Hair follicle dermal papilla cell (primary cell): ENCODE results near the gene CCNB3. TPM values are rescaled to one million over a fixed set of nuclear protein-coding genes. Genes with fewer than 3 reads are reported as not detected.

Experiments
- small RNA-seq: library from RNA; depleted of rRNA; stranded (forward); fragments of <200 nt; gene quantifications from one replicate; pipeline ENCODE3, GENCODE V24; 2012
- total RNA-seq: library from RNA; depleted of rRNA; stranded (reverse); fragments of >200 nt; gene quantifications from 2 replicates; pipeline ENCODE4 v1.2.3, GENCODE V29; 2012

CCNB3 gene, protein sequence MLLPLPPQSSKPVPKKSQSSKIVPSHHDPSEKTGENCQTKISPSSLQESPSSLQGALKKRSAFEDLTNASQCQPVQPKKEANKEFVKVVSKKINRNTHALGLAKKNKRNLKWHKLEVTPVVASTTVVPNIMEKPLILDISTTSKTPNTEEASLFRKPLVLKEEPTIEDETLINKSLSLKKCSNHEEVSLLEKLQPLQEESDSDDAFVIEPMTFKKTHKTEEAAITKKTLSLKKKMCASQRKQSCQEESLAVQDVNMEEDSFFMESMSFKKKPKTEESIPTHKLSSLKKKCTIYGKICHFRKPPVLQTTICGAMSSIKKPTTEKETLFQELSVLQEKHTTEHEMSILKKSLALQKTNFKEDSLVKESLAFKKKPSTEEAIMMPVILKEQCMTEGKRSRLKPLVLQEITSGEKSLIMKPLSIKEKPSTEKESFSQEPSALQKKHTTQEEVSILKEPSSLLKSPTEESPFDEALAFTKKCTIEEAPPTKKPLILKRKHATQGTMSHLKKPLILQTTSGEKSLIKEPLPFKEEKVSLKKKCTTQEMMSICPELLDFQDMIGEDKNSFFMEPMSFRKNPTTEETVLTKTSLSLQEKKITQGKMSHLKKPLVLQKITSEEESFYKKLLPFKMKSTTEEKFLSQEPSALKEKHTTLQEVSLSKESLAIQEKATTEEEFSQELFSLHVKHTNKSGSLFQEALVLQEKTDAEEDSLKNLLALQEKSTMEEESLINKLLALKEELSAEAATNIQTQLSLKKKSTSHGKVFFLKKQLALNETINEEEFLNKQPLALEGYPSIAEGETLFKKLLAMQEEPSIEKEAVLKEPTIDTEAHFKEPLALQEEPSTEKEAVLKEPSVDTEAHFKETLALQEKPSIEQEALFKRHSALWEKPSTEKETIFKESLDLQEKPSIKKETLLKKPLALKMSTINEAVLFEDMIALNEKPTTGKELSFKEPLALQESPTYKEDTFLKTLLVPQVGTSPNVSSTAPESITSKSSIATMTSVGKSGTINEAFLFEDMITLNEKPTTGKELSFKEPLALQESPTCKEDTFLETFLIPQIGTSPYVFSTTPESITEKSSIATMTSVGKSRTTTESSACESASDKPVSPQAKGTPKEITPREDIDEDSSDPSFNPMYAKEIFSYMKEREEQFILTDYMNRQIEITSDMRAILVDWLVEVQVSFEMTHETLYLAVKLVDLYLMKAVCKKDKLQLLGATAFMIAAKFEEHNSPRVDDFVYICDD (N-terminal part only)
- 0.36 and 2.9 TPM in 2 replicates for total RNA-seq

DNA sequence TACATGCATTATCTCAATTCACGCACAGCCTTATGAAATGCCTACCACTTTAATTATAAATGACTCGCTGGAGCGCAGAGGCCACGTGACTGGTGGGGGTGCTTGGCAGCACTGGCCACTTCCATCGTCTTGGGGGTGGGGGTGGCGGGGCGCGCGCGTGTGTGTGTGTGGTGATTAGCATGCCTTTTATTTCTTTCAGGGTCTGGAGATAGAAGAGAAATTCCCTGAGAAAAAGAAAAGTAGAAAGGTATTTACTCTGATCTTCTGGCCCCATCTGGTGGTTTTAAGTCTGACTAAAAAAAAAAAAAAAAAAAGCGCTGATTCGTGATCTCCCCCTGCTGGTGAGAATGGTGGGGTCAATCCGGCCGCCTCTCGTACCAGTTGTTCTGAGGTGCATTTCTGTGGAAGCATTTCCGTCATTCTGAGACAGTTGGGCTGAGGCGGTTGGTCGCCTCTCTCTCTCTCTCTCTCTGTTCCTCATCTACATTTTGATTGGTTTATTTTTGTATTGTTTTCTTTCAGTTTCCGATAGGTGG is at the start of gene CCNB3:
TSS of gene CCNB3 (plus strand) at position 402 of the 536 bp plus-strand sequence. CDS start 80,399 bp downstream, outside the sequence.

DNA sequence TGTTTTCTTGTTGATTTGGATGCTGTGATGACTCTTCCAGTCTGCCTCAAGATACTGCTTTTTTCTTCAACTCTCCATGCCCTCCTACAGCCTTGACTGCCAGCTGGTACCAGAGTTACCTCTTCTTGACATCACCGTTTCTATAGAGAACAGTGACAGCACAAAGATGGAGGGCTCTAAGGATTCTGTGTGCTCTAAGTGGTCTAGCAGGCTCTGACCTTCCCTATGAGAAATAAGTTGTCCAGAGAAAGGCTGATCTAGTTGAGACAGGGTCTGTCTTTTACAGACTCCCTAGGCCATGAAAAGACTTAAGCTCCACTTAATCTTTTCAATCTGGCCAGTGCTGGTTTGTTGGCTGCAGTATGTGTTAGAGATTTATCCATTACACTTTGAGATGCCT is 3.7 kb upstream of the CCNB3 start, which contains the start of gene AKAP4:
TSS of gene AKAP4 (minus strand) at position 101 of the 400 bp plus-strand sequence. CDS start 118 bp downstream, outside the sequence.

Small RNA genes lying within 50 kb of the gene (small RNA-seq; reads per million reads assigned to genes)
- gene PYY3: not detected
- gene RF00019: not detected

Other genes with a start within 250 kb of the CCNB3 start
- not detected in 2 replicates for gene AKAP4, start 3.8 kb upstream of the CCNB3 start, total RNA-seq